Right lobe of liver (tissue), 6 donors: ENCODE data around the gene DPPA5. TPM values are rescaled to one million over a fixed set of nuclear protein-coding genes. Genes with fewer than 3 reads are reported as not detected.

Source experiments
- ATAC-seq, 4 donors: fragments of 200-7000 bp; cut with Tn5 transposase; one replicate each; pipeline ENCODE4 v1.9.1; 2020; ENCODE audit warnings: mild to moderate bottlenecking in 4 of 4, moderate library complexity in 4 of 4
- DNase-seq, 3 donors: peaks; one replicate each; pipeline ENCODE4 v3.0.0-alpha.2; 2020
- H3K27ac ChIP-seq, 3 donors: fragments of 200-600 bp; one replicate each; pipeline ENCODE4 v1.8.0; 2022
- H3K27me3 ChIP-seq, 2 donors: fragments of 200-600 bp; one replicate each; pipeline ENCODE4 v1.8.0; 2022
- H3K36me3 ChIP-seq, 4 donors: fragments of 200-600 bp; sonication (generic) in 1 of 4; one replicate each; pipeline versions ENCODE4 v1.5.1 to v1.8.0; 2017 to 2022; ENCODE audit warnings: control low read depth in 1 of 4
- H3K4me1 ChIP-seq, 4 donors: fragments of 200-600 bp; sonication (generic) in 1 of 4; one replicate each; pipeline versions ENCODE4 v1.5.1 to v1.8.0; 2017 to 2022; ENCODE audit warnings: control low read depth in 1 of 4
- H3K4me3 ChIP-seq, 3 donors: fragments of 200-600 bp; one replicate each; pipeline ENCODE4 v1.8.0; 2022
- H3K9me3 ChIP-seq, 4 donors: fragments of 200-600 bp; sonication (generic) in 1 of 4; one replicate each; pipeline versions ENCODE4 v1.5.1 to v1.8.0; 2017 to 2022; ENCODE audit warnings: control low read depth in 1 of 4
- POLR2A ChIP-seq: fragments of 450-650 bp; IDR thresholded peaks from one replicate; pipeline ENCODE4 v1.6.1; 2017; ENCODE audit warnings: antibody characterized with exemption, mild to moderate bottlenecking
- WGBS: methylation state at CpG from one replicate; pipeline ENCODE4 v1.1.6; 2018; ENCODE audit warnings: low coverage, low lambda C conversion rate; ENCODE audit not compliant: insufficient coverage; ENCODE audit errors: missing lambda C conversion rate; 5-methylcytosine and 5-hydroxymethylcytosine counted together
- intact Hi-C, 2 donors: fragments of 100-400 bp; cut with DNase I; formaldehyde crosslinking; loops; one replicate each; pipeline versions ENCODE4 v1.11.2 to v1.14.1; 2022
- long read RNA-seq: library from polyadenylated mRNA; unstranded; transcript quantifications from one replicate; pipeline ENCODE4 v2.0.0, GENCODE V29; 2019
- total RNA-seq, 6 experiments: library from RNA; depleted of rRNA in 2 of 6; stranded (reverse); fragments of >200 nt in 2 of 6; fragmentation: NEBNext Ultra II Directional in 3 of 6; extraction: Animal tissue kit (Norgen Biotek cat#: 25700) in 3 of 6; gene quantifications; one replicate each; pipeline versions ENCODE4 v1.1.0 to v1.2.4, GENCODE V29; 2016 to 2023
- TF ChIP-seq, protein P1 (sequence below), 4 donors: fragments of 200-600 bp in 3 of 4; fragments of 450-650 bp in 1 of 4; IDR thresholded peaks; one replicate each; pipeline versions ENCODE4 v1.5.1 to v1.8.0; 2016 to 2022; ENCODE audit warnings: antibody characterized with exemption in 4 of 4, mild to moderate bottlenecking in 2 of 4
- donor health status: DM: no; HTN: yes; CAD: no.
- donor health status: DM: no; HTN: no; CAD: no.
- donor health status: DM: no; HTN: no; CAD: no.
- donor health status: DM: no; HTN: yes; CAD: no.
- donor health status: DM: no; HTN: yes; CAD: no.

The DPPA5 gene, protein sequence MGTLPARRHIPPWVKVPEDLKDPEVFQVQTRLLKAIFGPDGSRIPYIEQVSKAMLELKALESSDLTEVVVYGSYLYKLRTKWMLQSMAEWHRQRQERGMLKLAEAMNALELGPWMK
- not detected for total RNA-seq
- long read RNA-seq, result 0 reads

DNA sequence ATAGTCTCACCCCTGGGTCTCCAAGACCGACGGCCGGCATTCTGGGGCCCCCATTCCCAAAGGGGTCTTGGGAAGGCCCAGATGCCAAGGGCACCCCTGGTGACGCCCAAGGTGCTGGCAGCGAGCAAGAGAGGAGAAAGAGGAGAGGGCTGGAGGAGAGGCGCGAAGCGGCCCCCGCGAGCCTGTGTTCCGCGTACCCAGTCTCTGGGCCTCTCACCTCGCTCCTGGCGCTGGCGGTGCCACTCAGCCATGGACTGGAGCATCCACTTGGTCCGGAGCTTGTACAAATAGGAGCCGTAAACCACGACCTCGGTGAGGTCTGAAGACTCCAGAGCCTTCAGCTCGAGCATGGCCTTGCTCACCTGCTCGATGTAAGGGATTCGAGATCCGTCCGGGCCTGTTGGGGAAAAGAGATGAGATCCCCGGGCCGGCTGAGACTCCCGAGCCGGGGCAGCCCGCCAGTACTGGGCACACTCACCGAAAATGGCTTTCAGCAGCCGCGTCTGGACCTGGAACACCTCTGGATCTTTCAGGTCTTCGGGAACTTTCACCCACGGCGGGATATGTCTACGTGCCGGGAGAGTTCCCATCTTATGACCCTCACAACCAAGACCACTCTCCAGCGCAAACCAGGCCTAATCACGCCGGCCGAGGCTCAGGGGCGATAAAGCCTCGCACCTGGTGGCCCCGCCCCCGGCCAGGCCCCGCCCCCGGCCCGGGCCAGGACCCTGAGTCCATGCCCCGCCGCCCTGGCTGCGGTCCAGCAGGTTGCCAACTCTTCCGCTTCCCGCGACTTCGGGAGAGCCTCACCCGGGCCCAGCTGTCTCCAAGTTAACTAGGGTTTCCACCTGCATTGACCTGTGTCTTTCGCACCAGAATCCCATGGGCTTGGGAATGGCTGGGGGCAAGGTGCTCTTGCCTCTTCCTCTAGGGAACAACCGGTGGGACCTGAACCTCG, at the start of gene DPPA5:
DPPA5 (minus strand) TSS at position 641 of the 958 bp plus-strand sequence; CDS start at position 590, 51 bp downstream.
- no peaks in the 10 kb centered on the region for H3K27me3 ChIP-seq
- no peaks in the 10 kb centered on the region for H3K36me3 ChIP-seq
- WGBS, result 85% methylated on average over 12 of the region's 59 CpGs
- no peaks in the 10 kb centered on the region for H3K9me3 ChIP-seq
- H3K27ac ChIP-seq, result no peak within 1 kb of the TSS
- H3K4me3 ChIP-seq, result no peak within 1 kb of the TSS
- no peak for DNase-seq
- TF ChIP-seq, protein P1, sequence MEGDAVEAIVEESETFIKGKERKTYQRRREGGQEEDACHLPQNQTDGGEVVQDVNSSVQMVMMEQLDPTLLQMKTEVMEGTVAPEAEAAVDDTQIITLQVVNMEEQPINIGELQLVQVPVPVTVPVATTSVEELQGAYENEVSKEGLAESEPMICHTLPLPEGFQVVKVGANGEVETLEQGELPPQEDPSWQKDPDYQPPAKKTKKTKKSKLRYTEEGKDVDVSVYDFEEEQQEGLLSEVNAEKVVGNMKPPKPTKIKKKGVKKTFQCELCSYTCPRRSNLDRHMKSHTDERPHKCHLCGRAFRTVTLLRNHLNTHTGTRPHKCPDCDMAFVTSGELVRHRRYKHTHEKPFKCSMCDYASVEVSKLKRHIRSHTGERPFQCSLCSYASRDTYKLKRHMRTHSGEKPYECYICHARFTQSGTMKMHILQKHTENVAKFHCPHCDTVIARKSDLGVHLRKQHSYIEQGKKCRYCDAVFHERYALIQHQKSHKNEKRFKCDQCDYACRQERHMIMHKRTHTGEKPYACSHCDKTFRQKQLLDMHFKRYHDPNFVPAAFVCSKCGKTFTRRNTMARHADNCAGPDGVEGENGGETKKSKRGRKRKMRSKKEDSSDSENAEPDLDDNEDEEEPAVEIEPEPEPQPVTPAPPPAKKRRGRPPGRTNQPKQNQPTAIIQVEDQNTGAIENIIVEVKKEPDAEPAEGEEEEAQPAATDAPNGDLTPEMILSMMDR (IDR thresholded peaks at IDR 0.05), result no peak
- TF ChIP-seq POLR2A, result no peak
- intact Hi-C loops, result no loop called here
- peak in 1 of 4 donors; percentile 24 for ATAC-seq
- no peaks in the 10 kb centered on the region for H3K4me1 ChIP-seq

DNA sequence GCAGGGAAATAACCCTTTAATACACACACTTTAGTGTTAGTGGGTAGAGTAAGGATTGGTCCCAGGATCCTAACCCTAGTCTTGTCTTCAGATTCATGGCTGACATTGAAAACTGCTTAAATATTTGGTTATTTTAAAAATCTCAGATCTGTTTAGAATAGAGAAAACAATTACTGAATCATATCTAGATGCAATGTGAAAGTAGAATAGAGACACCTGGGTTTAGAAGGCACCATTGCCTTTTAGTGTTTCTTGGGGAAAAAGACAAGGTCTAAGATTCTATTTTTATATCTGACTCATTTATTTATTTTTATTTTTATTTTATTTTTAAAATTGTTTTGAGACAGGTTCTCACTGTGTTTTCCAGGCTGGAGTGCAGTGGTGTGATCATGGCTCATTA, 46.6 kb upstream of the DPPA5 start:
- DNase-seq (no peak), ATAC-seq (no peak)
- Histone ChIP-seq H3K9me3 (no peaks in the 10 kb centered on the region), H3K27me3 (no peaks in the 10 kb centered on the region), H3K36me3 (no peaks in the 10 kb centered on the region), H3K27ac (no peak overlapping the region), H3K4me1 (no peaks in the 10 kb centered on the region), H3K4me3 (no peak overlapping the region)
- intact Hi-C loops, result no loop called here
- no peak for TF ChIP-seq POLR2A
- TF ChIP-seq, protein P1 (IDR thresholded peaks at IDR 0.05), result no peak

DNA sequence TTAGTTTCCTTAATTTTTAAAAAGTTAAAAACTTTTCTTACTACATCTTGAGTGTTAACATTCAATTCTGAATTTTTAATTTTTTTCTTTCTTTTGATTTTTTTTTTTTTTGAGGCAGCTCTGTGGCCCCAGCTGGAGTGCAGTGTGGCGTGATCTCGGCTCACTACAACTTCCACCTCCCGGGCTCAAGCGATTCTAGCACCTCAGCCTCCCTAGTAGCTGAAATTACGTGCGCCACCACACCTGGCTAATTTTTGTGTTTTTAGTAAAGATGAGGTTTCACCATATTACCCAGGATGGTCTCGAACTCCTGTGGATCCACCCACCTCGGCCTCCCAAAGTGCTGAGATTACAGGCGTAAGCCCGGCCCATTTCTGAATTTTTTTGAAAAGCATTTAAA, 41.8 kb upstream of the DPPA5 start:
- Histone ChIP-seq H3K27ac (no peak overlapping the region), H3K4me3 (no peak overlapping the region), H3K27me3 (no peaks in the 10 kb centered on the region), H3K9me3 (no peaks in the 10 kb centered on the region), H3K36me3 (no peaks in the 10 kb centered on the region), H3K4me1 (no peaks in the 10 kb centered on the region)
- 89% methylated on average over 10 of the region's 10 CpGs for WGBS
- DNase-seq (no peak), ATAC-seq (no peak)
- intact Hi-C loops, result no loop called here
- no peak for TF ChIP-seq POLR2A
- TF ChIP-seq, protein P1 (IDR thresholded peaks at IDR 0.05), result no peak

DNA sequence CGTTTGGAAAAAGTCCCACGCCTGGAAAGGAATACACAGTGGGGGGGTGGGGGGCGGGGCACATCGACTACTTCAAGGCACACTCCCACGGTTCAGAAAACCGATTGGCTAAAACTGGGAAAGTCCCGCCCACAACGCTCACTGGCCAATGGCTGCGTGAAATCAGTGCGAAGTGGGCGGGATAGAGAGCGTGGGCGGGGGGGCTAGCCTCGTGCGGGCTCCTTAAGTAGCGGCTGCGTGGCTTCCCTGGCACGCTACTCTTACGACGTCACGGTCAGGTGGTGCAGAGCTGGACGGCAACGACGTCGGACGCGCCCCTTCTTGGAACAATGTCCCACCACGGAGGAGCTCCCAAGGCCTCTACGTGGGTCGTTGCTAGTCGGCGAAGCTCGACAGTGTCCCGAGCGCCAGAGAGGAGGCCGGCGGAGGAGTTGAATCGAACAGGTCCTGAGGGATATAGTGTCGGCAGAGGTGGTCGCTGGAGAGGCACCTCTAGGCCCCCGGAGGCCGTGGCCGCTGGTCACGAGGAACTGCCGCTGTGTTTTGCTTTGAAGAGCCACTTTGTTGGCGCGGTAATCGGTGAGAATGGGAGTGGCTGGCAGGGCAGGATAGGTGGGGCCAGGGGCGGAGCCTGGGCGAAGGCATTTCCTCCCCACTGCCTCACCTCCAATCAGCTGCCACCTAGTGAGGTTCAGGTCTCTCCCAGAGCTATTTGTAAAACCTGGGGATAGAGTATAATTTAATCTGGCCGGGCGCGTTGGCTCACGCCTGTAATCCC, 40.7 kb upstream of the DPPA5 start, which contains the start of gene DDX43:
DDX43 (plus strand) TSS at position 252 of the 778 bp plus-strand sequence; CDS start at position 330, 78 bp downstream.
- peak in 1 of 3 donors; percentile 59 for DNase-seq
- intact Hi-C loops, result no loop called here
- Histone ChIP-seq H3K4me1 (no peaks in the 10 kb centered on the region), H3K27me3 (no peaks in the 10 kb centered on the region), H3K9me3 (no peaks in the 10 kb centered on the region), H3K27ac (no peak within 1 kb of the TSS), H3K4me3 (peak within 1 kb of the TSS in 1 of 3 donors; percentile 46), H3K36me3 (no peaks in the 10 kb centered on the region)
- peak in 3 of 4 donors; percentile 47 to 92 (median 74) for ATAC-seq
- WGBS, result 78% methylated on average over 17 of the region's 54 CpGs
- no peak for TF ChIP-seq POLR2A
- TF ChIP-seq, protein P1 (IDR thresholded peaks at IDR 0.05), result no peak
